Body of pancreas (tissue), 4 donors: ENCODE data around the gene ECSIT. TPM values are rescaled to one million over a fixed set of nuclear protein-coding genes. Genes with fewer than 3 reads are reported as not detected.

Experiments
- ATAC-seq: fragments of 150-250 bp; one replicate; pipeline ENCODE4 v1.9.1; 2016
- DNase-seq, 4 donors: peaks; one replicate each; pipeline ENCODE4 v3.0.0-alpha.2; 2019
- H3K27ac ChIP-seq, 4 donors: fragments of 200-600 bp; sonication (generic); 1 replicate in 3 of 4; 2 replicates in 1 of 4; pipeline versions ENCODE4 v1.5.1 to v1.6.1; 2016 to 2019; ENCODE audit warnings: mild to moderate bottlenecking in 1 of 4, mixed read lengths in 1 of 4, moderate library complexity in 1 of 4
- H3K27me3 ChIP-seq, 2 donors: fragments of 200-600 bp; sonication (generic); one replicate each; pipeline ENCODE4 v1.6.0; 2016; ENCODE audit warnings: mild to moderate bottlenecking in 1 of 2
- H3K36me3 ChIP-seq, 2 donors: fragments of 200-600 bp; sonication (generic); replicated peaks in 1 of 2; 2 replicates each; pipeline ENCODE4 v1.5.1; 2016; ENCODE audit warnings: low read depth in 2 of 2; ENCODE audit not compliant: insufficient read depth in 1 of 2
- H3K4me1 ChIP-seq: fragments of 200-600 bp; sonication (generic); one replicate; pipeline ENCODE4 v1.6.0; 2016
- H3K4me3 ChIP-seq, 2 donors: fragments of 200-600 bp; sonication (generic); 1 replicate in 1 of 2; 2 replicates in 1 of 2; pipeline ENCODE4 v1.5.1; 2016 to 2019
- H3K9me3 ChIP-seq, 3 donors: fragments of 200-600 bp; sonication (generic); 1 replicate in 2 of 3; 2 replicates in 1 of 3; pipeline ENCODE4 v1.5.1; 2016
- CTCF ChIP-seq, 7 experiments: fragments of 450-650 bp in 4 of 7; fragments of 200-600 bp in 3 of 7; sonication (generic) in 3 of 7; IDR thresholded peaks; one replicate each; pipeline ENCODE4 v1.5.1; 2016 to 2019; ENCODE audit warnings: antibody characterized with exemption in 7 of 7
- POLR2A ChIP-seq, 3 donors: fragments of 450-650 bp; IDR thresholded peaks; one replicate each; pipeline ENCODE4 v1.6.1; 2016; ENCODE audit warnings: antibody characterized with exemption in 3 of 3, mild to moderate bottlenecking in 2 of 3
- WGBS, 2 donors: methylation state at CpG; one replicate each; pipeline ENCODE4 v1.1.5; 2017; 5-methylcytosine and 5-hydroxymethylcytosine counted together
- intact Hi-C: fragments of 100-400 bp; cut with DNase I; formaldehyde crosslinking; loops from one replicate; pipeline ENCODE4 v1.15.1; 2023
- total RNA-seq, 2 donors: library from RNA; depleted of rRNA; stranded (reverse); fragments of >200 nt; gene quantifications; one replicate each; pipeline ENCODE4 v1.1.0, GENCODE V29; 2016

The ECSIT gene
- total RNA-seq, 2 donors from 2014 or later = 55.8 to 79.1 TPM

DNA sequence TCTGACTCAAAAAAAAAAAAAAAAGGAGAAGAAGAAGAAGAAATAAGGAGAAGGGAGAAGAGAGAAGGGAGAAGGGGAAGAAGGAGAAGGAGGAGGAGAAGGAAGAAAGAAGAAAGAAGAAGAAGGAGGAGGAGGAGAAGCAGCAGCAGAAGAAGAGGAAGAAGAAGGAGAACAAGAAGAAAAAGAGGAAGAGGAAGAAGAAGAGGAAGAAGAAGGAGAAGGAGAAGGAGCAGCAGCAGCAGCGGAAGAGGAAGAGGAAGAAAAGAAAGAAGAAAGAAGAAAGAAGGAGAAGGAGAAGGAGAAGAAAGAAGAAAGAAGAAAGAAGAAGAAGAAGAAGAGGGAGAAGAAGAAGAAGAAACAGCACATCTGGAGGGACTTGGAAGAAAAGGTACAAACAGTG is 5.6 kb upstream of the ECSIT start:
- WGBS, 2 donors = 73 to 91% methylated on average over 1 of the region's 1 CpG
- no peaks in the 10 kb centered on the region for H3K9me3 ChIP-seq
- TF ChIP-seq POLR2A (IDR thresholded peaks at IDR 0.05) = no peak
- TF ChIP-seq CTCF (IDR thresholded peaks at IDR 0.05) = no peak
- no peak for DNase-seq
- H3K27me3 ChIP-seq = peaks cover 0 to 4% of the 10 kb centered on the region in 2 donors
- no peak for ATAC-seq
- peaks cover 13% of the 10 kb centered on the region for H3K4me1 ChIP-seq
- no peaks in the 10 kb centered on the region for H3K36me3 ChIP-seq
- no peak overlapping the region for H3K27ac ChIP-seq
- H3K4me3 ChIP-seq = no peak overlapping the region
- intact Hi-C loops = no loop called here

GRCh38 chr19:11530432-11530831 is 1.5 kb upstream of the ECSIT start:
- WGBS, 2 donors = 10 to 20% methylated on average over 9 of the region's 9 CpGs
- Histone ChIP-seq H3K27me3 (no peaks in the 10 kb centered on the region), H3K4me3 (no peak overlapping the region), H3K27ac (no peak overlapping the region), H3K4me1 (peaks cover 22% of the 10 kb centered on the region), H3K9me3 (no peaks in the 10 kb centered on the region), H3K36me3 (no peaks in the 10 kb centered on the region)
- DNase-seq (peak; percentile 78 to 89 (median 83)), ATAC-seq (peak; percentile 36)
- intact Hi-C loops = no loop called here
- TF ChIP-seq POLR2A (IDR thresholded peaks at IDR 0.05) (no peak), CTCF (IDR thresholded peaks at IDR 0.05) (peak in 4 of 7 experiments; percentile 9 to 30 (median 24))

- Histone ChIP-seq H3K9me3 (no peaks in the 10 kb centered on the region), H3K27me3 (no peaks in the 10 kb centered on the region), H3K27ac (no peak overlapping the region), H3K4me1 (no peaks in the 10 kb centered on the region), H3K36me3 (peaks cover 0 to 3% of the 10 kb centered on the region in 2 donors), H3K4me3 (no peak overlapping the region)
- WGBS, 2 donors = 93% methylated on average over 8 of the region's 9 CpGs; no CpG with 5 or more reads in 1 of the 2 donors
- ATAC-seq (no peak), DNase-seq (no peak)
- intact Hi-C loops = no loop called here
- no peak for TF ChIP-seq POLR2A (IDR thresholded peaks at IDR 0.05)
Measured at GRCh38 chr19:11519138-11519537, 9.8 kb downstream of the ECSIT start.

GRCh38 chr19:11513946-11514345 is 15.0 kb downstream of the ECSIT start:
- H3K4me3 ChIP-seq = no peak overlapping the region
- H3K4me1 ChIP-seq = no peaks in the 10 kb centered on the region
- TF ChIP-seq POLR2A (IDR thresholded peaks at IDR 0.05) (no peak), CTCF (IDR thresholded peaks at IDR 0.05) (no peak)
- H3K27me3 ChIP-seq = no peaks in the 10 kb centered on the region
- no peak for ATAC-seq
- no peaks in the 10 kb centered on the region for H3K9me3 ChIP-seq
- H3K27ac ChIP-seq = no peak overlapping the region
- intact Hi-C loops = no loop called here
- WGBS, 2 donors = 95 to 100% methylated on average over 9 to 20 of the region's 20 CpGs
- DNase-seq = no peak
- peaks cover 0 to 6% of the 10 kb centered on the region in 2 donors for H3K36me3 ChIP-seq

GRCh38 chr19:11510444-11510843 is 18.5 kb downstream of the ECSIT start:
- Histone ChIP-seq H3K9me3 (no peaks in the 10 kb centered on the region), H3K27ac (no peak overlapping the region), H3K4me1 (peaks cover 7% of the 10 kb centered on the region), H3K36me3 (peaks cover 0 to 3% of the 10 kb centered on the region in 2 donors), H3K27me3 (no peaks in the 10 kb centered on the region), H3K4me3 (no peak overlapping the region)
- ATAC-seq = no peak
- intact Hi-C loops = no loop called here
- TF ChIP-seq POLR2A (IDR thresholded peaks at IDR 0.05) = no peak
- TF ChIP-seq CTCF (IDR thresholded peaks at IDR 0.05) = no peak
- DNase-seq = no peak
- 95 to 96% methylated on average over 8 of the region's 8 CpGs for WGBS, 2 donors
